Inflammatory macrophage treated with lipopolysaccharide for 4 hours (primary cell): ENCODE results near the gene KCNC2.
"Not testable (repeated sequence)": the region's sequence is repeated elsewhere in the genome, so short reads cannot be mapped to it uniquely, and the experiment has no call there.

ENCODE experiments used
- DNase-seq: peaks from one replicate; pipeline ENCODE4 v3.0.0-alpha.2; 2020

The KCNC2 gene

DNA sequence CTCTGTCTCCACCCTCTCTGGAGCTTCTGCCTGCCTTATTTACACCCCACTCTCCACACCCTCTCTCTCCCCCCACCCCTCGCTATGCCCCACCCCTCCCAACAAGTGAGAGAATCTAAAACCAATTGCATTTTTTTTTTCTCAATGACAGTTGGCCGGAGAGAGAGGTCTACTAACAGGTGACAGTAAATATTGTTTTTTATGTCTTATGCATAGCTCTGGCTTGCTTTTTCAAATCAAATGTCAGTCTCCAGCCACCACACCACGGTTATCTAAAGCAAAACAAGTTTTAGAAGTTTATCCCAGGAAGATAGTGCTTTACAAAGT lies at the start of gene KCNC2:
Gene KCNC2 (minus strand): TSS at position 28 of the 327 bp plus-strand sequence.
- DNase-seq: no peak

DNA sequence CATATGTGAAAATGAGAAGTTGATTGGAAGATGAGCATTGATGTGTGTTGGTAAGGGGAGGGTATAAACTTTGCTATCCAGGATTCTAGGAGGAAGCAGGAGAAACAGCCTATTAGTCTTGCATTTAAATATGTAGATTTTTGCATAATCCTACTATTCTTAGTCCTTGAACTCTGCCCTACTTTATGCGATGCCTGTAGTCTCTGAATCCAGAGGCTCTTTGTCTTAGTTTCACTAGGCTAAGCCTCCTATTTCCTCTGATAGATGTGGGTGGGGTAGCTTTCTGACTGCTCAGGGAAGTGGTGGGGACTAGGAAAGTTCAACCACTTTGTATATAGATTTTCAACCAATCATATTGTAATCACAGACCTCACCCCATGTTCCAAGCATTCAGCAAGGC lies 49.5 kb upstream of the KCNC2 start:
- DNase-seq: no peak

DNA sequence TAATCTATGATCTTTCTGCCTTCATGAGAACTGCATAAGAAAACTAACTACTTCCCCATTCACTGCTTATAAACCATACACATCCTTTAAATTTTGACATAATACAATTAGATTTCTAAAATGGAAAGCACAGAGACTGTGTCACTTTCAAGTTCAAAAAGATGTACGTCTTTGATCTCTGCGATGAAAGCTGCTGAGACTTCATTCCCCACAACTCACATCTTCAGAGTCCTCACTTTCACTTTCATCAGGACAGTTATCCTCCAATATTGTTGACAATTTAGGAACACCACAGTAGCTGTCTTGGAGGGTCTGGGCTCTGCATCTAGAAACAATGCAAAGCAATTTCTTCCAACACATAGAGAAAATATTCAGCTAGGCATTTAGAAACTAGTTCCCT lies 47.9 kb upstream of the KCNC2 start:
- DNase-seq: no peak

DNA sequence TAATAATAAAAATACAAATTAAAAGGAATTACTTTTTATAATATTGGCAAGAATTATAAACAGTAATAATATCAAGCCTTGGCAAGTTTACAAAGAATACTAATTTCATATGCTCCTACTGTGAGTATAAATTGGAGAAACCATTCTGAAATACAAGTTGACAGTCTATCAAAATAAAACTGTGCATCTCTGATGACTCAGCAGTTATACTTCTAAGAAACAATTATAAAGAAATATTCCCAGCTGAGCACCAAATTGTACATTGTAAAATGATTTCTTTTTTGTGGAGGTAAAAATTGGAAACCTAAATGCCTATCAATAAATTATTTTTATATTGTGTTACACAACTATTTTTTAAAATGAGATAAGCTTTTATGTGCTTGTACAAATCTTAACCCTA lies 35.5 kb upstream of the KCNC2 start:
- DNase-seq: no peak

DNA sequence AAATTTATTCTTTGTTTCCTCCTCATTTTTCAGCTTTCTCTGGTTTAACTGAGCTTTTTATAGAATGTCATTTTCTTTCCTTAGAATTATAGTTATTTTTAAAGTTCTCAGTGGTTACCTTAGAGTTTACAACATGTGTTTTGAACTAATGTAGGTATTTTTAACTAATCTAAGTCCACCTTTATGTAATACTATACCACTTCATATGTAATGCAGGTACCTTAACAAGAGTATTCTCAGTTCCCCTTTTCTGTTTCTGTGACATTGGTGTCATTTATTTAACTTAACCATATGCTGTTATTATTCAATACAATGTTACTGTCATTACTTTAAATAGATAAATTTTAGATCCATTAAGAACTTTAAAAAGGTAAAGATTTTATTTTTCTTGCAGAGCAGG lies 30.3 kb upstream of the KCNC2 start:
- DNase-seq: no peak

DNA sequence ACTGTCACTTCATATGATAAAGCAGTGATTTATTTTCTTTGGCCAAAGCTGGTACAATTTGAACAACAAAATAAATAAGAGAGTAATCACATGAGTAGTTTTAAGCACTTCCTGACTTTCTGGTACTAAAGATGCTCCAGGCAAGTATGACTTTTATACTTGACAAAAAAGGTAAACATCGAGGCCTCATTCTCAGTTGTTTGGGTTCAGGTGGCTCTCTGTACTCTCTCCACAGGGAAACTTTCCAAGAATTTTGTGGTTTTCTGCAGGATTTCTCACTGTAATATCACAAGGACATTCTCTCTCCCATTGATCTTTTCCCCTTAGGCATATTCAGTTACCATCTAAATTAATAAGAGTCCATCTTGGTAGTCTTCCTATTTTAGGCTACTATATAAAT lies 26.6 kb upstream of the KCNC2 start:
- no peak for DNase-seq

DNA sequence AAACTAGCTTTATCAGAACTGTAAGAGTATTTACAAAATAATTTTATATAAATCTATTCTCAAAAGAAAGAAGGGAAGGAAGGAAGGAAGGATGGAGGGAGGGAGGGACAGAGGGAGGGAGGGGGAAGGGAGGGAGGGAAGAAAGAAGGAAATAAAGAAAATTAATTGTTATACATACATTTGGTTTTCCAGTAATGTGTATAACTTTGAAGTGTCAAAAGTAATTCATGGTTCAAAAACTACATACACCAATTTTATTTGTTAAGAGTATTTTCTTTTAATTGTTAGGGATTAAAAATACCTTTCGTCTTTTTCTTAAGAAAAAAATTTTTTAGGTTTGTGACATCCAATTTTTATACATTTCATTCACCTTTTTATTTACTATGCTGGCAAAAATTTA lies 17.5 kb upstream of the KCNC2 start:
- DNase-seq: no peak

DNA sequence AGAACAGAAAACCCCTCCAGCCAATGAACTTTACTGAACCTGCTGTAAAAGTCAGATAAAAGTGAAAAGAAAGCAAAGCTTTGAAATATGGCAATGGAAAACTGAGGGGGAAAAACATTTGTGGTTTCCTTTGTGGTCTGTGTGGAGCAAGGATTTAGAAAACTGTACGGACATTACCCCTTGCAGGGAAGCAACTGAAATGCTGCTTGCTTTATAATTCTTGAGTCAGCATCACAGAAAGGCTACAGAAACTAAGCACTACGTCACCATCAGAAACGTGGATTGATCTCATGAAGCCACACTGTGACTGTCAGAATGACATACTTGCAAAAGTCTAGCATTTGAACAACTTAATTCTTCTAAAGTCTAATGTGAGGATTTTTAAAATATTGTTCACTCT lies 2.4 kb upstream of the KCNC2 start:
- no peak for DNase-seq

DNA sequence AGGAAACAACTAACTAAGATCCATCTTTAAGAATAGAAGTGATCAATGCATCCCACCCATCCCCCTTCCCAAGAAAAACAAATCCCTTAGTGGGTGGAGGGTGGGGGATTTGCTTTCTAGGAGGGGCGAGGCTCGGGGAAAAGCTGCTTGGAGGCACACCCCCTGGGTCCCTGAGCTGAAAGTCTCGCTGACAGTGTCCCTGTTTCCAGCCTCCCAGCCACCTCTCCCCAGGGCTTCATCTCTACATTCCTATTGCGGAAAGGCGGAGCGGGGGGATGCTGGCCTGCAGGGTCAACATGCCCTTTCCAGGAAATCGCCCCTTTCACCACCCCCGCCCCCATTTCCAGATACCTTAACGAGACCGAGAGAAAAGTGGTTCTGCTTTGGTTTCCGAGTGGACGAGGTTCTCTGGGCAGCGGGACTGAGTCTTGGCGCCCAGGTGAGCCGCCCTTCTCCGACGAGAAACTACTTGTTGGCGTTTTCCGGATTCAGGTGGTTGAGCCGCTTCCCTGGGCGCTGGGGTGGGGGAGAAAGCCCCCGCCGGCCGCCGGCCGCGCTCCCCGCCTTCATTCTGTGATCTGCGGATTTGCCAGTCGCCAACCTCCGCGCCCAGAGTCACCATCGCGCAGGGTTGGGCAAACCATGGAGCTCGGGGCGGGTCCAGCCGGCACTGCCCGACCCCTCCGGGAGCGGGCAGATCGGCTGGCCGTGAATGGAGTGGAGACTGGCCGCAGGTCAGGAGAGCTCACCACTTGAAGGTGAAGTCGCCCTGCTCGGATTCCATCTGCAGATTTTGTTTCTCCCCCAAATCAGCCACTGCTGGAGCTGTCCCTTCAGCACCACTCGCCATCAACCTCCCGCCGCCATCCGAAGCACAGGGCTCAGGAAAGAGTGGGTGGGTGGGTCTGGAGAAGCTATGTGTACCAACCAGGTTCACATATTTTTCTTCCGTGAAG lies 505 bp downstream of the KCNC2 start:
- no peak for DNase-seq

DNA sequence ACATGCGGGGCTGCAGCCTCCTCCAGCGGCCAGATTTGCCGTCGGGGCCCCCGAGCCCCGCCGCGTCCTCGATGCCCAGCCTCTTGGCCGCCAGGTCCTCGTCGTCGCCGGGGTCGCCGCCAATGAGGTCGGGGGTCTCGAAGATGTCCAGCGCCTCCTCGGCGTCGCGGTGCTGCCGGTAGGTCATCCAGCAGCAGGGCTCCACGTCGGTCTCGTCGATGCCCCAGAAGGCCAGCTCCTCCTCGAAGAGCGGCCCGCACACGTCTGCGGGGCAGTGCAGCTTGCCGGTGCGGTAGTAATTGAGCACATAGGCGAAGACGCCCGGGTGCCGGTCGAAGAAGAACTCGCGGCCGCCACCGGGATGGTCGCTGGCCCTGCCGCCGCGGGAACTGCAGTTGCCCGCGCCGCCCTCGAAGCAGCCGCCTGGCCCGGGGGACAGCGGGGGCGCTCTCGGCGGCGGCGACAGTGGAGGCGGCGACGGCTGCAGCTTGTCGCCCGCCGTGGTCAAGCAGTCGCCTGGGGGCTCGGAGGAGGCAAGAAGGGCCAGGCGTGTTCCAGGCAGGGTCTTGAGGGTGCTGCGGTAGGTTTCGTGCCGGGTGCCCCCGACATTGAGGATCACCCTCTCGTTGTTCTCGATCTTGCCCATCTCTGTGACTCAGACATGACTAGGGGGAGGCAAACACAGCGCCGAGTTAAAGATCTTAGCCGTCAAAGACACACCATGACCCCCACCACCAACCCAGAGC lies 2.1 kb downstream of the KCNC2 start:
- DNase-seq: no peak

DNA sequence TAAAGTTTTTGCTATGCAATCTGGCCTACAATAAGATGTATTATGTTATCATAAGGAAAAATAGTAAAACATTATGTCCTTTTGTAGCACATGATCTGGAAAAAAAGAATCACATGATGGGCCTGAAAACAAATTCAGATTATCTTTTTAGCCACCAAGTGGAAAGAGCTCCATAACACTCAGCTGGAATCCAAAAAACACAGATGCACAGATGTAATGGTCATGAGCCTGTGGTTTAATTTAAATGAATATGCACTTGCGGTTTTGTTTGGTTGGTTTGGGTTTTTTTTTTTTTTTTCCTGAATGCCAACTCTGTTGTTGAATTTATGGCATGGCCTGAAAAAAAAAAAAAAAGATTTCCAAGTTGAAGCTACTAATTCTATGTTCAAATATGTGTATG lies 4.1 kb downstream of the KCNC2 start:
- DNase-seq: no peak

DNA sequence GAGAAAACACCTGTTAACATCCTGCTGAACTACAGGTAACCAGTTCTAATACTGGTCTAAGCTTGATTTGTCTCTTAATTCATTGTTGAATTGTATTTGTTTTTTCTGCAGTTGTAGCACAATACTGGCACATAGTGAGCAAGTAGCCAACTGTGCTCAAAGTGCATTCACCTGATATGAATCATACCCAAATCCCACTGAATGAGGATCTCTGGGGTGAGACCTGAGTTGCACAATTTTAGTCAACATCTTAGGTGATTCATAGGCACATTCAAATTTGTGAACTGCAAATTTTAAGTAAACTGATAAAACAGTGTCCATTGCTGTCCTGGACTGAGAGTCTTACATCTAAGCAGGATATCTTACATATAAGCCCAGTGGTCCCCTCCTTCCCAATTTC lies 12.8 kb downstream of the KCNC2 start:
- DNase-seq: no peak

DNA sequence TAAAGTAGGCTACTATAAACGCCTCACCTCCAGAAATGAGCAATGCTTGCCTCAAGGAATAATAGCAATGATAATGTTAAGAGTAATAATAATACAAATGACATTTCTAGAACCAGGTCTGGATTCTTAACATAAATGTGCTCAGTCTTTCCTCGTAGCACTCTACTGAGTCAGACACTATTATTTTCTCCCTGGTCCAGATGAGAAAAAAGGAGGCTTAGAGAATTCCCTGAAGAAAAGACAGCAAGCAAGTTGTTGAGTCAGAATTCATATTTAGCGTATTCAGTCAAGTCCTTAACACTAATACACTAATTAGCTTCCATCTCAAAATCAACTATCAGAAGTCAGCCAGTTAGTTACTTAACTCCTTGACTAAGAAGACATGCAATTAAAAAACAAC lies 13.2 kb downstream of the KCNC2 start:
- DNase-seq: no peak

DNA sequence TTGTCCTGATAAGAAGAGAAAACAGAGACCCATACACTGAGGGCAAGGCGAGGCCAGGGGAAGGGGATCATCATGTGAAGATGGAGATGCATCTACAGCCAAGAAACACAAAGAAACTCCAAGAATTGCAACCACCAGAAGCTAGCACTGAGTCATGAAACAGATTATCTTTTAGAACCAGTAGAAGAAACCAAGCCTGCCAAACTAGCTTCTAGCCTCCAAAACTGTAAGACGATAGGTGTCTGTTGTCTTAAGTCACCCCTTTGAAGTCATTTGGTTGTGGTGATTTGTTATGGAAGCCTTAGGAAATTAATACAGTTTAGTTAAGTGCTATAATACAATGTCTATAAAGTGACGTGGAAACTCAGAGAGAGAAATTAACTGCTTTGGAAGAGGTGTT lies 15.4 kb downstream of the KCNC2 start:
- no peak for DNase-seq

DNA sequence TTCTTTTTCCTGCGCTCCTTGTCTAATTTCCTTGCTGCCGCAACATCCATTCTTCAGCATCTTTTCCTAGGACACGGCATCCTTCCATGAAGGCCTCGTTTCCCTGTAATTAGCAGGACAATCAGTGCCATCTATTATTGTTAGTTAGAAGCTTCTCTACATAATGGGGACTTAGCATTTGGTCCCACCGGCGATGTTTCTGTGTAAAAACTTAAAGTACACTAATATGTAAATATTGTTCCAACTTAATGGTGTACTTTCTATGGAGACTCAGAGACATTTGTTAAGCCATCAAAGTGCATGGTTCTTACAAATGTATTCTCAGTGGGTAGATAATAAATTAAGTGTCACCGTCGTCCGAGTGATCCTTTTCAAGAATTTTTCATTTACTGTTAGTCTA lies 17.4 kb downstream of the KCNC2 start:
- DNase-seq: no peak

DNA sequence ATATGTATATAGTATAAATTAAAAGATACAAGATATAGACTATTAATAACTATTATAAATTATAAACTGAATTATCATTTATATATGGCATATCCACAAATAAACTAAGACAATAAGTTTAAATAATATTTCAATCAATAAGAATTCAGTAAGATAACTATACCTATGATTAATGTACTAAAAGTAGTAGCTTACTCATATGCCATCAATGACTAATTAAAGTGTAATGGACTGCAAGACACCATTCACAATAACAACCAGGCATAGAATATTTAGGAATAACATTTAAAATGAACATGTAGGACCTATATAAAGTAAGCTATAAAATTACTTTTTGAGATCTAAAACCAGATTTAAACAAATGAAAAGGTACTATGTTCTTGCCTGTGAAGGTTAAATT lies 18.8 kb downstream of the KCNC2 start:
- no peak for DNase-seq

DNA sequence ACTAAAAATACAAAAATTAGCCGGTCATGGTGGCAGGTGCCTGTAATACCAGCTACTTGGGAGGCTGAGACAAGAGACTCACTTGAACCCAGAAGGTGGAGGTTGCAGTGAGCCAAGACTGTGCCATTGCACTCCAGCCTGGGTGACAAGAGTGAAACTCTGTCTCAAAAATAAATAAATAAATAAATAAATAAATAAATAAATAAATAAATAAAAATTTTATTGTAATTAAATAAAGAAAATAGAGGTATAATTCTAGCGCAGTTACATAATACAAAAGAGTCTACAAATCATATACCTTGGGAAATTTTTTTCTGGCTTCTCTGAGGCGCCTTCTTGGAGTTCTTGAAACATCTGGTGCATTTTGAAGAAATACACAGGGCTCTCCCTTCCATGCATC lies 23.8 kb downstream of the KCNC2 start:
- DNase-seq: not testable (repeated sequence)

DNA sequence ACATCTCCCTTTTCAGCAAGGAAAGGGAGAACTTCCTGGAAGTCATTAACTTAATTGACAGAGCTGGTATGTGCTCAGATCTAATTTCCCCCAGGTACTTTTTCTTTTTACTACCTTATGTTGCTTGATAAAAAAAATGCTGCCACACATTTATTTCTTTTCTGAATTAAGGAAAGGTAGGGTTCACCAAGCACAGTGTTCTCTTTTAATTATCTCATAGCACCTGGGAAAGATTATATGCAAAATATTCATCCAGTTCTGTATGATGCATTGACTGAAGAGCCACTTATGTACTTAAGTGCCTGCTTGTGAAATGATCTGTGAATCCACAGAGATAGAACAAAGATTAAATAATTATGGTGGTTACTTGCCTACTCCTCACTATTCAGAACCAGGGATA lies 25.1 kb downstream of the KCNC2 start:
- no peak for DNase-seq

DNA sequence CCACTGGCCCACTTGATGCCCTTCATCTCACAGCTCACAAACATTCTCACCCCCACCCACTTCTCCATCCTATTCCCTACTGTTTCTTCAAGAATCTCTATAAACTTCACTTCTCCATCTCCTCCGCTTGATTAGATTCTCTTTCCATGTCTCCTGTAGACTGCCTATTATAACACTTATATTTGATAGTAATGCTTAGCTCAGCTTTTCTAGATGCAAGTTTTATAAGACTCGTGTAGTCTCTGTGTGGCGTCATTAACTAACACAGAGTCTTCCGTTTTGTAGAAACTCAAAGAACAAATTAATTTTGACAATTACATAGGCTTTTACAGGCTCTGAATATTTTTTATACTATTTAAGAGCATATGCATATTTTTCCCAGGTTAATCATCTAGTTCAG lies 25.7 kb downstream of the KCNC2 start:
- DNase-seq: no peak

DNA sequence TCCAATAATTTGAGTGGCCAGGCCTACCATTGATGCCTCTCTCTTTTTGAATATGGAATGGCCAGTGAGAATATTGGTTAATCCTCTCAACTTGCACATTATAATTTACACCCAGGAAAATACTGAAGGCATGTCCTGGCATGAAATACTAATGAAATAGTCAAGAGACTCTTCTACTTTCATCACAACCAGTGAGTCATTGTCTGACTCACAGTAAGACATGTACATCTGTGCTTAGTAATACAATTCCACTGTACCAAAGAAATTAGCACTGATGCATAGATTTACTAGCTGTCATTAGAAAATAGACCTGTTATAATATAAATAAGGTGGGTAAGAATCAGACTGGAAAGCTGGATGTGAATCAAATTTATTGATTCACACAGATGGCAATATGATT lies 31.6 kb downstream of the KCNC2 start:
- DNase-seq: peak; percentile 60

DNA sequence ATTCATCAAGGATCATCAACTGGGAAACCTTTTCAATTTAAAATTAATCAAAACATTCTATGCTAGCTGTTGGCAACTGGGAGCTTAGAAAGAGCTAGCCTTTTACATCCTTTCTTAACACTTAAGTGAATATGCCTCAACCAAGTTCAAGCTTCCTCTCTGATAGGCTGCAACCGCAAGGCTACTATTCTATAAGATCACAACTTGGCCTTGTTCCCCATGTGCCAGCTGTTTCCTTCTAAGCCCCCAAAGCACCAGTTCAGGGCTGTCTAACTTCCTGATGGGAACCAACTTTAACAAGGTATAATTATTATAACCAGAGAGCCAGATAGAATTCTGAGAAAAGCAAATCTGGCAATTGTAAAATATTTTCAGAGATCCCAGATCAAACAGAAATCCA lies 37.0 kb downstream of the KCNC2 start:
- DNase-seq: no peak

DNA sequence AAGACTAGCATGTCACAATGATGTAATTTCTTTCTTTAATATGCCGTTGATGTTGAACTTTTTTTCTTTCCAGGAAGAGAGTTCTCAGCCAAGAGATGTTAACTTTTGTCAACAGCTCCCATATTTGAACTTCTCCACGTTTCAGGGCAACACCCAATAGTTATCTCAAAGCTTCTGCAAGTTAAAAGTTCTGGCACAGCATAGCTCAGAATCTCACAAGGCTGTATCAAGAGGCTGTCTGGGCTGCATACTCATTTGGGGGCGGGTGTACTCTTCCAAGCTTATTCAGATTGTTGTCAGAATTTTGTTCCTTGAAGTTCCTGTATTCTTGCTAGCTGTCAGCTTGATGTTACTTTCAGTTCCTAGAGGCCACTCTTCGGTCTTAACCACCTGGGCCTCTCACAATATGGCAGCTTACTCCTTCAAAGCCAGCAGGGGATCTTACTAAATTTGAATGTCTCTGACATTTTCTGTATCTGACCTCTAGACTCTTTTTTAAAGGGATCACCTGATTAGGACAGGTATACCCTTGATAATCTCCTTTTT lies 38.9 kb downstream of the KCNC2 start:
- no peak for DNase-seq

DNA sequence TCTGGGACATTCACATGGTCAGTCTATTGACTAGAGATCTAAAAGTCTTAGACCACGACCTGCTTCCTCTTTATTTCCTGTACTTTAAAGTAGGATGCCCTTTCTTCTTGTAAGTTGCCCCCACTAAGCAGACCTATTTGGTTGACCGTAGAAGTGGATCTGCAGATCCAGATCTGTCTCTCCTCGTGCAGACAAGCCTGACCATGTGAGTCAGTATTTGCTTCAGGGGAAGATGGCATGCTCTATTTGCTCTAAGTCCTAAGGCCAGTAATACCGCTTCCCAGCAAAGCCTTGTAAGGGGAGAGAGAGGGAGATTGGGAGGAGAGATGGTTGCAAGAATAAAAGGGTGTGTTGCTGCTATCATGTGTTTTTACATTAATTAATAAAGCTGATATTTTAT lies 46.8 kb downstream of the KCNC2 start:
- no peak for DNase-seq

DNA sequence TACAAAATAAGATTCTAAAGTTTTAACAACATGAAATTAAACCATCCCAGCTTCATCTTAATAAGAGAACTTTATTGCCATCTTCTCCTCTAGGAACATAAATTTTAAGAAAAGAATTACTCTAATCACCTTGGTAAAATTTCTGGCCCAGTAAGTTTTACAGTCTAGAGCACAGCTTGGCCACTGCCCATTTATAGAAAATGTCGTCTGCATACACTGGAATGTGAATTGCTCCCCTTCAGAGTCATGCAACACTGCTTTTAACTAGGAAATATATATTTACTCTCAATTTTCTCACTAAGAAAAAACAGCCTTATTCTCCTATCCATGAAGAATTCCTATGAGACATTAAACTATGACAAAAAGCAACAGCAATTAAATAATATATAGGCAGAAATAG lies 48.2 kb downstream of the KCNC2 start:
- no peak for DNase-seq
